SU-DHL-6 (cell line): ENCODE measurements around the gene DHRS11.

Source experiments
- CTCF ChIP-seq: fragments of 200-600 bp; sonication (generic); IDR thresholded peaks from one replicate; pipeline ENCODE4 v1.5.1; 2017; ENCODE audit warnings: antibody characterized with exemption, mild to moderate bottlenecking, low read length, moderate library complexity; ENCODE audit not compliant: insufficient read depth, poor library complexity, severe bottlenecking
- EZH2phosphoT487 ChIP-seq: fragments of 200-600 bp; sonication (generic), shearing (Covaris generic); conservative IDR thresholded peaks from 2 replicates; pipeline ENCODE4 v1.6.1; 2018; ENCODE audit warnings: mild to moderate bottlenecking, antibody characterized with exemption, low read length, moderate library complexity, mixed read lengths

GRCh38 chr17:36647636-36648035 is 56.0 kb downstream of the DHRS11 start:
- TF ChIP-seq CTCF (no peak), EZH2phosphoT487 (no peak)
